GM21381 (cell line): ENCODE measurements around the gene TAS2R50.
"Not testable (repeated sequence)": the region's sequence is repeated elsewhere in the genome, so short reads cannot be mapped to it uniquely, and the experiment has no call there.

Source experiments
- ATAC-seq: cut with Tn5 transposase; IDR thresholded peaks from one replicate; pipeline ENCODE4 v1.9.1; 2021; ENCODE audit warnings: mild to moderate bottlenecking, moderate library complexity; ENCODE audit not compliant: unreplicated experiment

Gene TAS2R50

DNA sequence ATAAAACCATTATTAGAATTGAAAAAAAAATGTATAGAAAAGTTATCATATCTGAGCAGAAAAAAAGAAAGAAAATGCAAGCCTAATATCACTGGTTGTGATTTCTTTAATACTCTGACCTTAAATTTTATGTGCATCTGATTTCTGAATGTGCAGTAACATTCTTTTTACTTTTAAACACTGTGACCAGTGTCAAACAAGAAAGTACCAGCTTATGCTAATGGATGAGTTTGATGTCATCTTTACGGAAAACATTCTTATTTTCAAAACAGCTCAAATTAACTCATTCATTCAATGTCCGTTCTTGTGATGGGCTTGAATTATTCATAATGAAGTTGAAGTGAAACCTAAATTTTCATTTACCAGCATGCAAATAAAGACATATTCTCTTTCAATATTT, at the start of gene TAS2R50:
Gene TAS2R50, minus strand, starts transcription at position 101 of the 400 bp plus-strand sequence. Its CDS starts 52 bp downstream, at position 49.
- ATAC-seq: no peak

- ATAC-seq: not testable (repeated sequence)
Observed at GRCh38 chr12:11033959-11034358, 47.2 kb upstream of the TAS2R50 start.

- ATAC-seq: no peak
Observed at GRCh38 chr12:11031307-11031706, 44.6 kb upstream of the TAS2R50 start, which contains the start of gene TAS2R31. TAS2R31 (minus strand) TSS chr12:11031407; CDS start chr12:11031335, 72 bp downstream.

DNA sequence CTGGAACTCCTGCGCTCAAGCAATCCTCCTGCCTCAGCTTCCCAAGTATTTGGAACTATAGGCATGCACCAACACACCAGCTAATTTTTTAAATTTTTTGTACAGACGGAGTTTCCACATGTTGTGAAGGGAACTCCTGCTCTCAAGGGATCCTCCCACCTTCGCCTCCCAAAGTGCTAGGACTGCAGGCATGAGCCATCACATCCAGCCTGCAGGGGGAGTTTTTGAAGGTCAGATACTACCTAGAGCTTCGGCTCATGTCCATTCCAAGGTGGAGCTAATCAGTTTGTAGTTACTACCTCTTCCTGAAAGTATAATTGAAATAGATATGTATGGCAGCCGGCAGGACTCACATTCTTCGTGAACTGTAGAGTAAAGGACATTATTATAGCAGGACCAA, 39.4 kb upstream of the TAS2R50 start:
- no peak for ATAC-seq

DNA sequence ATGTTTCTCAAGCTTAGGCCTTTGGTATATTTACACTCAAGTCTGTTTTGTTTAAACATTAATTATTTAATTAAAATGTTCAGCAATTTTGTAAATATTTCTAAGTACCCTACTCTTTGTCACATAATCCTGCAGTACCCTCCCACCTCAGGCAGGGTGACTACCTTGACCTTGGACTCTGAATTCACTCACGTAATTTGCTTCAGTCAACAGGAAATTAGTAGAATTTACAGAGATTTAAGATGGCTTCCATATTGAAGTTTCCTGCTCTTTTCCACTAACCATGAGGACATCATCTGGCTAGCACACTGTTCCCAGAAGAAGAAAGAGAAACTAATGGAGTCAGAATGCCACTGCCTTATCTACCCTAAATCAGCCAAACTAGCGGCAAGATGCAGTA, 36.7 kb upstream of the TAS2R50 start:
- no peak for ATAC-seq

DNA sequence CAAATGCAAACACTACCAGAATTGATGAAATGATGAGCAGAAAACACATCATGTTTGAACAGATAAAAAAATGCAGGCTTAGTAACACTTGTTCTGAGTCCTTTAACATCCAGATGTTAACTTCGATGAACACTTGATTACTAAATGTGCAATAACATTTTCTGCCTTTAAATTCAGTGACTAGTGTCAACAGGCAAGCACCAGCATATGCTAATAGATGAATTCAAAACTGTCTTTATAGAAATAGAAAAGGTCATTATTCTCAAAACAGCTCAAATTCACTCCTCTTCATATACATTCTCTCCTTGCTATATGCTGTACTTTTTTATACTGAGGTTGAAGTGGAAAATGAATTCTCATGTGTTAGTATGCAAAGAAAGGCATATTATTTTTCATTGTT, 35.8 kb upstream of the TAS2R50 start, which contains the start of gene TAS2R19:
Gene TAS2R19, minus strand, starts transcription at position 101 of the 400 bp plus-strand sequence. Its CDS starts 49 bp downstream, at position 52.
- ATAC-seq: no peak

DNA sequence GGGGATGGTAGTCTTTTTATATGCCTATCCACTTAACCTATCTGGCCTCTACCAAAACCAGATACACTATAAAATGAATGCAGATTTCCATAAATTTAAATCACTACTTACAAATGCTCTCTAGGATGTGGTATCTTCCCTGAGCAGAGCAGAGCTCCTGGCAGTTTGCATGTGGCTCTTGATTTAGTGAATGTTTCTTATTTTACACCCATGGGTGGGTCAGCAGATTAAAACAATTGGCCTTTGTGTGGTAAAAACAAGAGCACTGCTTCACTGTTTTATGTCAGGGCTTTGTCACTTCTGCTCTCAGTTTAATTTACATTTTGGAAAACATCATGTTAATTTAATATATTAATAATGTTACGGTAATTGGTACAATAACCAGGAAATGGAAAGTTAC, 30.2 kb upstream of the TAS2R50 start:
- no peak for ATAC-seq

DNA sequence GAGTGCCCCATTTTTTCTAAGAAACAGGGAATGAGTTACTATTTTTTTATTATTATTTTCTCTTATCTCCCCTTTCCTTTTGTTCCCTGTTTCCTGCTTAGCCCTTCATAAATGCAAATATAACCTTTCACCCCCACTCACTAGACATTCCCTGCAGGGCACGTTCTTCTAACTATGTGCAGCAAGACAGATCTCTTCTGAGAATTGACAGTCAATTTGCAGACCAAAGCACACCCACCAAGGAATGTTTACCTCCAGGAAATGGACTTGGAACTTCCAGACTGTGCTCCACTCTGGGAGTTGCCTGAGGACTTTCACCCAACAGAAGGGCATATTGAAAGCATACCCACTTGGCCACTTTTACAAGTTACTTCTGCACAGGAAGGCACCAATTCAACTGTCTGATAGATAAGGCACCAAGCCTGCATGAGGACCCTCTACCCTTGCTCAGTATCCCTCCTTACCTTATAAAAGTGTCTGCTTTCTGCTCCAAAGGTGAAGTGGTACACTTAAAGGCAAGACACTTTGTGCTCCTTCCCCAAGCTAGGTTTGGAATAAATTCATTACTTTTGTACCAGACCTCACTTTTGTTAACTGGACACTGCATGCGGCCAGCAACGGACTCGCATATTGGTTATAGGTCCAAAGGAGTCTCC, 29.2 kb upstream of the TAS2R50 start:
- ATAC-seq: no peak

DNA sequence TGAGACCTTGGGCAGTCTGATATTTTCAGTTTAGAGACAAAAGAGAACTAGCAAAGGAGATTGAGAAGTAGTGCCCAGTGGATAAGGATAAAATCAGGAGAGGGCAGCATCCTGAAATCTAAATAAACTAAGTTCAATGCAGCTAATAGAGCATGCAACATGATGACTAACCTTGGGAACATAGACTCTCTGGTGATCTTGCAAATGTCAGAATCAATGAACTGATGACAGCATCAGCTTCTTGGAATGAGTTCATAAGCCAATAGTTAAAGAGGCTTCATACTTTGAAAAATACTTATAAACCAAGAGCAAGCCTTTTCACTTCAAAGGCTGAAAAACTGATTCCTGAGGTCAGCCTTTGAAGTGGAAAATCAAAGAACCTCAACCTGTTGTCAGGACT, 27.5 kb upstream of the TAS2R50 start:
- ATAC-seq: no peak

DNA sequence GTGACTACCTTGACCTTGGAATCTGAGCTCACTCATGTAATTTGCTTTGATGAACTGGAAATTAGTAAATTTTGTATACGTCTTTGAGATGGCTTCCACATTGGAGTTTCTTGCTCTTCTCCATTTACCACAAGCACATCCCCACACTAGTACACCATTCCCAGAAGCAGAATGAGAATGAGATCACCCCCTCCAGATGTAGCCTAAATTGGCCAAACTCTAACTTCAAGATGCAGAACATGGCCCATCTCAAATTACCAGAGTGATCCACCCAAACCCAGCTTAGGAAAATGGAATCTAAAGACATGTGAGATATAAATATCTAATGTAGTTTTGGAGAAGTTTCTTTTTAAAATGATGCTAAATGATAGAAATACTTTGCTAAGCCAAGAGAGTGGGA, 20.9 kb upstream of the TAS2R50 start:
- ATAC-seq: no peak

GRCh38 chr12:10998204-10998603, 11.5 kb upstream of the TAS2R50 start, which contains the start of gene TAS2R20:
TAS2R20 (minus strand) TSS chr12:10998304; CDS start chr12:10997875, 429 bp downstream.
- no peak for ATAC-seq

DNA sequence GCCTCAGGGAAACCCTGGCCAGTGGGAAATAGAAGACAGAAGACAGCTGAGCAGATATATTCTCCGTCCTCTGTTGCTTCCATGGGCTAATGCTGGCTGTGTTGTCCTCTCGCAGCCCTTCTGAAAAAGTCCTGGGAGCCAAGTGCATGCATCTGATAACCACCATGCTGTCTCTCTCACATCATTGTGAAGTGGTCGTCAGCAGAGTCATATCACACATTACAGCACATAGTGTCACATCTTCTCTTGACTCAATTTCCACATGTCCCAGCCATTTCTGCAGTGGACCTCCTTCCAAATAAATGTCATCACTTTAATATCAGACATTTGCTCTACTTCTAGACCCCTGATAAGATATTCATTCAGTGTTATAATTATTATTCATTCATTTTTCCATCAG, 7.6 kb upstream of the TAS2R50 start:
- no peak for ATAC-seq

DNA sequence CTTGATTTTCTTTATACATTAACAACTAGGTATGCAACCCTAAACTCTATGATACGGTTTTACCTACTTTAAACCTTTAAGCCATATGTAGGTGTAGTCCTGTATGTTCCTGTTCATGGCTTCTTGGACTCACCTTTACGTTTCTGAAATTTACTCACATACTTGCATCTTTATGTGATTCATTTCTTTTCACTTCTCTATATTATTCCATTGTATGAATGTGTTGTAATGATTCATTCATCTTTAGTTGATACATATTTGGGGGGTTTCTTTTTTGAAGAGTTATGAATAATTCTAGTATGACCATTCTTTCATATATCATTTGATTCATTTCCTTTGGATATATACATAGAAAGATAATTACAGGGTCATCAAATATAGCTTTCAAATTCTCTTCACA, 2.4 kb upstream of the TAS2R50 start:
- no peak for ATAC-seq

GRCh38 chr12:10982244-10982643, 4.5 kb downstream of the TAS2R50 start:
- ATAC-seq: no peak

DNA sequence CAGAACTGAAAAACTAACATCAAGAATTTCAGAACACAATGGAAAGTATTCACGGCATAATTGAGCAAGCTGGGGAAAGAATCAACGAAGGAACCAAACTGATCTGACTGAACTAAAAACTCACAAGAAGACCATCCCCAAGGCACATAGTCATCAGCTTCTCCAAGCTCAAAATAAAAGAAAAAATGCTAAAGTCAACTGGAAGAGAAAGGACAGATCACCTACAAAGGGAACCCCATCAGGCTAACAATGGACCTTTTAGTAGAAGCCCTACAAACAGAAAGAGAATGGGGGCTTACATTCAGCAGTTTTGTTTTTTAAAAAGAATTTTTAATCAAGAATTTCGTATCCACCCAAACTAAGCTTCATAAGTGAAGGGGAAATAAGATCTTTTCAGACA, 11.7 kb downstream of the TAS2R50 start:
- ATAC-seq: no peak

- ATAC-seq: no peak
Observed at GRCh38 chr12:10968765-10969456, 17.8 kb downstream of the TAS2R50 start.

GRCh38 chr12:10967409-10967808, 19.3 kb downstream of the TAS2R50 start:
- no peak for ATAC-seq

DNA sequence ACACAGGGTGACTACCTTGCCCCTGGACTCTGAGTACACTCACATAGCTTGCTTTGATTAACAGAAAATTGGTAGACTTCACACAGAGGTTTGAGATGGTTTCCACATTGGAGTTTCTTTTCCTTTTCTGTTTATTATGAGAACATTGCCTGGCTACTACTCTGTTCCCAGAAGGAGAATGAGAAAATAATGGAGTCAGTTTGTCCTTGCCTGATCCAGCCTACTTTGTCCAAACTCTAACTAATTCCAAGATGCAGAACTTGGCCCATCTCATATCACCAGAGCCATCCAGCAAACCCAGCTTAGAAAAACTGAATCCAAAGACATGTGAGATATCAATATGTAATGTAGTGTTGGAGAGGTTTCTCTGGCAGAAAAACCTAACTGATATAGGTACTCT, 20.4 kb downstream of the TAS2R50 start:
- ATAC-seq: no peak

DNA sequence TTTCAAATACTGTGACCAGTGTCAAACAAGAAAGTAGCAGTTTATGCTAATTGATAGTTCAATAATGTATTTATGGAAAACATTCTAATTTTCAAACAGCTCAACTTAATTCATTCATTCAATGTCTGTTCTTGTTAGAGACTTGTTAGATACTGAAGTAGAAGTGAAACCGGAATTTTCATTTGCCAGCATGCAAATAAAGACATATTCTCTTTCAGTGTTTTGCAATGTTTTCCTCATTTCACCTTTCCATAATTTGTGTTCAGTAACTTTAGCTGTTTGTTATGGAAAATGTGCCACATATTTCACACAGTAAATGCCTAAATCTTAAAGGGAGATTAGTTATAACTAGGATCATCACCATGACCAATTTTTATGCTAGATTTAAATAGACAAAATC, 21.2 kb downstream of the TAS2R50 start:
- no peak for ATAC-seq

DNA sequence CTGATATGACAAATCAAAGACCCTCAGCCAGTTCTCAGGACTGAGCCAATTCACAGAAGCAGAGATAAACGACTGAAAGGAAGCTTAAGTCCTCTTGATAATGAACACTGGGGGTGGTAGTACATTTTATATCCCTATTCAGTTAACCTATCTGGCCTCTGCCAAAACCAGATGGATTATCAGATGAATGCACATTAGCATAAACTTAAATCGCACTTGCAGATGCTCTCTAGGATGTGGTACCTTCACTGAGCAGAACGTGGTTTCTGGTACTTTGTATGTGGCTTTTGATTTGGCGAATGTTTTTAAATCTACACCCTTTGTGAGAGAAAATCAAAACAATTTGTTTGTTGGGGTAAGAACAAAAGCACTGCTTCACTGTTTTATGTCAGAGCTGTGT, 26.5 kb downstream of the TAS2R50 start:
- no peak for ATAC-seq

DNA sequence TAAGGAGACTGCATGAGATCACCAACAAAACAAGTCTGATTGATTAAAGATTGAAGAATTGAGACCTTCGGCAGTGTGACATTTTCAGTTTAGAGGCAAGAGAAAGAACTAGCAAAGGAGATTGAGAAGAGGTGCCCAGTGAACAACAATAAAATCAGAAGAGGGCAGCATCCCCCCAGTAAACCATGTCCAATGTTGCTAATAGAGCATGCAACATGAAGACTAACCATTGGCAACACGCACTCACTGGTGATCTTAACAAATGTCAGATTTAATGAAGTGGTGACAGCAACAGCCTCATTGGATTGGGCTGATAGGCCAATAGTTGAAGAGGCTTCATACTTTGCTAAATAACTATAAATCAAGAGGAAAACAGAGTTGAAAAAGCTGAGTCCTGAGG, 26.9 kb downstream of the TAS2R50 start:
- ATAC-seq: no peak

DNA sequence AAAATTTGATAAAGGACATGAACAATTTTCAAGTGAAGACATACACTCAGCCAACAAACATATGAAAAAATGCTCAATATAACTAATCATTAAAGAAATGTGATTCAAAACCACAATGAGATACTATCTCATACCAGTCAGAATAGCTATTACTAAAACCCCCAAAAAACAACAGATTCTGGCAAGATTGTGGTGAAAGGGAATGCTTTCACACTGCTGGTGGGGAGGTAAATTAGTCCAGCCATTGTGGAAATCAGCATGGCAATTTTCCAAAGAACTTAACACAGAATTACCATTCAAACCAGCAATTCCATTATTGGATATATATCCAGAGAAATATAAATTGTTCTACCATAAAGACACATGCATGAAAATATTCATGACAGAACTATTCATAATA, 29.0 kb downstream of the TAS2R50 start:
- ATAC-seq: no peak
